Central memory CD4-positive, alpha-beta T cell (primary cell): ENCODE results near the gene RFWD3.

Experiments
- DNase-seq: peaks from one replicate; pipeline ENCODE4 v3.0.0; 2022

RFWD3 gene

DNA sequence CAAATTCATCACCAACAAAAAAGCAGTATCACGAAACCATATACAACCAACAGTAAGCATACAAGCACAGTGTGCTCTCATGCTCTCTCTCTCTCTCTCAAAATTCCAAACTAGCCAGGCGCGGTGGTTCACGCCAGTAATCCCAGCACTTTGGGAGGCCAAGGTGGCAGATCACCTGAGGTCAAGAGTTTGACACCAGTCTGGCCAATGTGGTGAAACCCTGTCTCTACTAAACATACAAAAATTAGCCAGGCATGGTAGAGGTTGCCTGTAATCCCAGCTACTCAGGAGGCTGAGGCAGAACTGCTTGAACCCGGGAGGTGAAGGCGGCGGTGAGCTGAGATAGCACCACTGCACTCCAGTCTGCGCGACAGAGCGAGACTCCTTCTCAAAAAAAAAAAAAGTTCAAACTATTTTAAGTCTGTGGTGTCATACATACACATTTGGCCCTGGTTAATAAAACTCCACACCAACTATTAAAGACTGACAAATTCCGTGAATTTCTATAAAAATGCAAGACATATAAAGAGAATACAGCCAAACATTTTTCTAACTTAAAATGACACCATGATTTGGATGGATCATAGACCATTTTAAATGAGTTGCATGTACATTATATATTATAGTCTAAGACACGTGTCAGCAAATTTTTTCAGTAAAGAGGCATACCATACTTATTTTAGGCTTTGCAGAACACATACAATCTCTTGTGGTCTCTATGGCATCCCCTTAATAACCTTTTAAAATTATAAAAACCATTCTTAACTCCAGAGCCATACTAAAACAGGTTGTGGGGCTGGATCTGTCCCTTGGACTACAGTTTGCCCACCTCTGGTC lies 90.7 kb downstream of the RFWD3 start:
- DNase-seq: no peak

DNA sequence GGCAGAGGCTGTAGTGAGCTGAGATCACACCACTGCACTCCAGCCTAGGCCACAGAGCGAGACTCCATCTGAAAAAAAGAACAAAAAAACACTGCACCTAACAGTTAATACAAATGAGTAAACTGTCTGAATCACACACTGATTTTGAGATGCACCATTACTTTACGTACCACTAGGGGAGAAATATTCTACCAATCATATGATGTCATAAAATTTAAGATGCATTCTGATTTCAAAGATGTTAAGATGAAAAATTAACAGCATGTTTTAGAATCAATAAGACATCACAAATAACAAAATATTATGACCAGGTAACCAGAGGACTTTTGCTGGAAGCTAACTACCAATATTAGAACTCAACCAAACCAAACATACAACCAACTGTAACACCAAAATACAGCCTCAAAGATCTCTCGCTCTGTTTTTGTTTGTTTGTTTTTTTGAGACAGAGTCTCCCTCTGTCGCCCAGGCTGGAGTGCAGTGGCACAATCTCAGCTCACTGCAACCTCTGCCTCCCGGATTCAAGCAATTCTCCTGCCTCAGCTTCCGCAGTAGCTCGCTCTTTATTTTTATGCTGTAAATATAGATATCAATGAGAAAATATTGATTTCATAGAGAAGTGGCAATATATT lies 91.4 kb downstream of the RFWD3 start:
- DNase-seq: no peak

DNA sequence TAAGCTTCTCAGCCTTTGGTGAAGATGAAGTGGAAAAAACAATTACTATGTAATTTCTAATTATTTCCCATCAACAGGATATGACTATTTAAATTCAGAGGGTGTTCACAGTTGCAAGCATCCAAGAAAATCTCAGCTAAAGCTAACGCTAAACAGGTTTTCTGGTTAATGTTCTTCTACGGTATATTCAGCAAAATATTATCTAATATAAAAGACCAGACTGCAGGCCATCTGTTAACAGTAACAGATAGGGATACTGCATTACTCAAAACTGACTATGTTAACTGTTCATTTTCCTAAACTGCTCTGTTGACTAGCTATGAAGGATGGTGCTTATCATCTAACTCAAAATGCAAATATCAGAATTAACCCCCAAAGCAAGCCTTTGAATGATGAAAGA lies 92.5 kb downstream of the RFWD3 start:
- no peak for DNase-seq

DNA sequence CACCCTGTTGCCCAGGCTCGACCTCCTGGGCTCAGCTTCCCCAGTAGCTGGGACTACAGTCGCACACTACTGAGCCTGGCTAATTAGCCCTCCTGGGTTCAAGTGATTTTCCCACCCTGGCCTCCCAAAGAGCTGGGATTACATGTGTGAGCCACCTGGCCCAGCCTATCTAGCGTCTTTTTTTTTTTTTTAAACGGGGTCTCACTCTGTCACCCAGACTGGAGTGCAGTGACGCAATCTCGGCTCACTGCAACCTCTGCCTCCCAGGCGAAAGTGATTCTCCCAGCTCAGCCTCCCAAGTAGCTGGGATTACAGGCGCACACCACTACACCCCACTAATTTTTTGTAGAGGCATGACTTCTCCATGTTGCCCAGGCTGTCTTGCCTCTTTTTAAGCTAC lies 93.1 kb downstream of the RFWD3 start:
- no peak for DNase-seq
